ENCODE data around the gene LILRA2.

GRCh38 chr19:54622431-54622830 lies 48.8 kb downstream of the LILRA2 start:
- TF ChIP-seq CTCF (IDR thresholded peaks at IDR 0.05): no peak
- no peak for TF ChIP-seq POLR2A (IDR thresholded peaks at IDR 0.05)

Measured in uterus (tissue), 2 donors.